Smooth muscle cell (in vitro differentiated cells): Measurements from ENCODE around the gene USP49. TPM values are rescaled to one million over a fixed set of nuclear protein-coding genes. Genes with fewer than 3 reads are reported as not detected.
A peak's percentile ranks its signal among the peaks of the same experiment; 100 is the strongest.

Experiments used
- DNase-seq: peaks from one replicate; lab custom pipeline; 2025; ENCODE audit not compliant: unreplicated experiment; lab: John Stamatoyannopoulos, UW
- H2AFZ ChIP-seq: fragments of 200-600 bp; sonication (generic); 2 replicates; pipeline ENCODE4 v1.6.0; 2016; ENCODE audit warnings: antibody characterized with exemption, low read depth, mild to moderate bottlenecking
- H3F3A ChIP-seq: fragments of 200-600 bp; sonication (generic); 2 replicates; pipeline ENCODE4 v1.6.0; 2017; ENCODE audit warnings: antibody characterized with exemption, low read depth
- H3K27ac ChIP-seq: fragments of 200-600 bp; sonication (generic); 2 replicates; pipeline ENCODE4 v1.5.1; 2016; ENCODE audit warnings: low read depth, mild to moderate bottlenecking
- H3K27me3 ChIP-seq: fragments of 200-600 bp; sonication (generic); 2 replicates; pipeline ENCODE4 v1.6.1; 2016; ENCODE audit warnings: low read depth, mild to moderate bottlenecking
- H3K36me3 ChIP-seq: fragments of 200-600 bp; sonication (generic); 2 replicates; pipeline ENCODE4 v1.5.1; 2016; ENCODE audit warnings: low read depth
- H3K4me1 ChIP-seq: fragments of 200-600 bp; sonication (generic); 2 replicates; pipeline ENCODE4 v1.5.1; 2016; ENCODE audit warnings: low read depth
- H3K4me2 ChIP-seq: fragments of 200-600 bp; sonication (generic); 2 replicates; pipeline ENCODE4 v1.6.0; 2016; ENCODE audit warnings: mild to moderate bottlenecking
- H3K4me3 ChIP-seq: fragments of 200-600 bp; sonication (generic); 2 replicates; pipeline ENCODE4 v1.5.1; 2016; ENCODE audit warnings: mild to moderate bottlenecking
- H3K79me2 ChIP-seq: fragments of 200-600 bp; sonication (generic); 2 replicates; pipeline ENCODE4 v1.6.0; 2016; ENCODE audit warnings: low read depth, mild to moderate bottlenecking
- H3K9ac ChIP-seq: fragments of 200-600 bp; sonication (generic); 2 replicates; pipeline ENCODE4 v1.6.0; 2016; ENCODE audit warnings: low read depth
- H3K9me3 ChIP-seq: fragments of 200-600 bp; sonication (generic); replicated peaks from 2 replicates; pipeline ENCODE4 v1.5.1; 2016; ENCODE audit warnings: low read depth
- H4K20me1 ChIP-seq: fragments of 200-600 bp; sonication (generic); 2 replicates; pipeline ENCODE4 v1.6.0; 2016; ENCODE audit warnings: low read depth
- CTCF ChIP-seq: fragments of 200-600 bp; sonication (generic); IDR thresholded peaks from 2 replicates; pipeline ENCODE4 v1.5.1; 2017; ENCODE audit warnings: borderline replicate concordance, mild to moderate bottlenecking, antibody characterized with exemption; ENCODE audit not compliant: insufficient read depth, poor library complexity, severe bottlenecking
- WGBS: methylation state at CpG from one replicate; pipeline ENCODE4 v1.1.7; 2016; ENCODE audit warnings: low lambda C conversion rate; 5-methylcytosine and 5-hydroxymethylcytosine counted together
- polyA plus RNA-seq: library from polyadenylated mRNA; unstranded; fragments of >200 nt; fragmentation: Nextera tagmentation; extraction: Ambion mirVana; gene quantifications from 2 replicates; pipeline ENCODE4 v1.2.1, GENCODE V29; 2016
- total RNA-seq: library from RNA; depleted of rRNA; stranded (reverse); fragments of >200 nt; gene quantifications from 2 replicates; pipeline ENCODE4 v1.2.3, GENCODE V29; 2014

Gene USP49
- total and polyA plus RNA-seq, 2 experiments from 2014 or later: 1.9 to 5.2 TPM

DNA sequence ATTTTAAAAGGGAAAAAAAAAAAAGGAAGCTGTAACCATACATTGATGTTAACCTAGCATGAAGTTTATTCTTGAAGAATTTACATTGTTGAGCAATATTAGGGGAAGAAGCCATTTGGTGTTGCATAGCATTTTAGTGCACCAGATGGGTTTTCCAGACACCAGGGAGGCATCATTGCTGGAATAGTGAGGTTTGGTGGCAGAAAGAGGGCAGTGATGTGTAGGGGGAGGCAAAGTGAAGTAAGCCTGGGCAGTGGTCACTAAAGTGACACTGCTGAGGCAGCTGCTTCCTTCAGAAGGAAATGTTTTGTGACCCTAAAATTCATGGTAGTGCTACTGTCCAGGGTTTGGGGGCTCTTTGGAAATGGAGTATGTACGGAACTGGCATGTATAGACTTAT is 105.1 kb downstream of the USP49 start:
- Histone ChIP-seq H4K20me1 (no peaks in the 10 kb centered on the region), H3K27ac (no peak overlapping the region), H3K27me3 (no peaks in the 10 kb centered on the region), H3K4me2 (no peak overlapping the region), H2AFZ (no peak overlapping the region), H3K4me1 (peaks cover 7% of the 10 kb centered on the region), H3F3A (peaks cover 21% of the 10 kb centered on the region), H3K9me3 (no peaks in the 10 kb centered on the region), H3K79me2 (peaks cover 16% of the 10 kb centered on the region), H3K4me3 (no peak overlapping the region), H3K36me3 (peaks cover 5% of the 10 kb centered on the region), H3K9ac (no peak overlapping the region)
- TF ChIP-seq CTCF: no peak
- DNase-seq: no peak
- WGBS: 100% methylated on average over 1 of the region's 1 CpG

DNA sequence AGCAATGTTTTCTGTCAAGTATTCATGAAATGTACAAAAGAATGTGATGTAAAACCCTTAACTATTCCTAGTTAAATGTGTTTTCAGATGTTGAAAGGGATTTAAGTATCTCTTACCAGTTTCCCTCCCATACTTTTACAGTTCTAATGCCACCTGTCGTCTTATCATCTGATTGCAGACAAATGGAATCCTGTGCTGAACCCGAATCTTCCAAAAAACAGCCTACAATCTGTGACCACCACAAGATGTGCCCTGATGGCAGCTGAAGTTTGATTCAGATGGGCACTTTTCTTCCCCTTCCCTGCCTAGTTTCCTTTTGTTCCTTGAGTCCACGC is 105.8 kb downstream of the USP49 start:
- no peak overlapping the region for H3K9ac ChIP-seq
- H4K20me1 ChIP-seq: no peaks in the 10 kb centered on the region
- peaks cover 16% of the 10 kb centered on the region for H3K79me2 ChIP-seq
- H3F3A ChIP-seq: peaks cover 21% of the 10 kb centered on the region
- no peak overlapping the region for H3K4me3 ChIP-seq
- WGBS: 96% methylated on average over 3 of the region's 3 CpGs
- H3K4me1 ChIP-seq: peaks cover 7% of the 10 kb centered on the region
- H3K27me3 ChIP-seq: no peaks in the 10 kb centered on the region
- no peak overlapping the region for H3K4me2 ChIP-seq
- no peak overlapping the region for H2AFZ ChIP-seq
- H3K27ac ChIP-seq: no peak overlapping the region
- no peak for DNase-seq
- no peak for TF ChIP-seq CTCF
- peaks cover 5% of the 10 kb centered on the region for H3K36me3 ChIP-seq
- H3K9me3 ChIP-seq: no peaks in the 10 kb centered on the region

- Histone ChIP-seq H3K27ac (peak within 1 kb of the TSS; percentile 91), H3K9me3 (no peaks in the 10 kb centered on the region), H3K4me2 (peak within 1 kb of the TSS; percentile 94), H2AFZ (peak within 1 kb of the TSS; percentile 76), H3K4me1 (peaks cover 7% of the 10 kb centered on the region), H3K36me3 (peaks cover 5% of the 10 kb centered on the region), H3F3A (peaks cover 21% of the 10 kb centered on the region), H3K79me2 (peaks cover 16% of the 10 kb centered on the region), H3K4me3 (peak within 1 kb of the TSS; percentile 97), H3K27me3 (no peaks in the 10 kb centered on the region), H3K9ac (peak within 1 kb of the TSS; percentile 98), H4K20me1 (no peaks in the 10 kb centered on the region)
- peak; percentile 94 for DNase-seq
- TF ChIP-seq CTCF: peak; percentile 79
- 1% methylated on average over 53 of the region's 55 CpGs for WGBS
These were observed 107.8 kb downstream of the USP49 start, which contains the start of gene TOMM6 for GRCh38 chr6:41787219-41787917. Gene TOMM6, plus strand, starts transcription at chr6:41787694. Its CDS starts 4 bp downstream, at chr6:41787698.
